GM19099 (cell line): ENCODE results near the gene ACAA1.

Source experiments
- POLR2A ChIP-seq: IDR thresholded peaks from 3 replicates; pipeline ENCODE4 v1.6.1; 2011; ENCODE audit warnings: low read depth; ENCODE audit not compliant: insufficient read length; ENCODE audit errors: extremely low read depth

ACAA1 gene

DNA sequence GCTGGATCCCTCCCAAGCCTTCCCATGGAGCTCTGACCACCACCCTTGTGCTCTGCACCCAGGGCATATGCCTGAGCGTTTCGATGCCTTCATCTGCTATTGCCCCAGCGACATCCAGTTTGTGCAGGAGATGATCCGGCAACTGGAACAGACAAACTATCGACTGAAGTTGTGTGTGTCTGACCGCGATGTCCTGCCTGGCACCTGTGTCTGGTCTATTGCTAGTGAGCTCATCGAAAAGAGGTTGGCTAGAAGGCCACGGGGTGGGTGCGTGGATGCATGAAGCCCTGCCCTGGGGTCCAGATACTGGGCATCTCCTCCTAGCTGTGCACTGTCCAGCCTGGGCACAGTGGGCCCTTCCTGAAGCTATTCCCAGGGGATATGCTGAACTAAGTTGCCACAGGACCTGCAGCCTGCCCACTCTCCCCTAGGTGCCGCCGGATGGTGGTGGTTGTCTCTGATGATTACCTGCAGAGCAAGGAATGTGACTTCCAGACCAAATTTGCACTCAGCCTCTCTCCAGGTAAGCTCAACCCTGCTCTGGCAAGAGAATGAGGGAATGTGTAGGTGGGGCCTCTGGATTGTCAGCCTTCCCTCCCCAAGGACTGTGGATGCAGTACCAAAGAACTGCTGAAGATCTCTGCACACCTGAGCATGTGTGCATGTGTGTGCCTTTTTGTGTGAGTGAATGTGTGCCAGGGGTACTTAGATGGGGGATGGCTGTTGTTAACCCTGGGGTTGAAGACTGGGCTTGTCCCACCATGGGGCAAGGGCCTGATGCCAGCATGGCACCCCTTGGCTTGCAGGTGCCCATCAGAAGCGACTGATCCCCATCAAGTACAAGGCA lies 3.6 kb upstream of the ACAA1 start:
- TF ChIP-seq POLR2A = no peak

DNA sequence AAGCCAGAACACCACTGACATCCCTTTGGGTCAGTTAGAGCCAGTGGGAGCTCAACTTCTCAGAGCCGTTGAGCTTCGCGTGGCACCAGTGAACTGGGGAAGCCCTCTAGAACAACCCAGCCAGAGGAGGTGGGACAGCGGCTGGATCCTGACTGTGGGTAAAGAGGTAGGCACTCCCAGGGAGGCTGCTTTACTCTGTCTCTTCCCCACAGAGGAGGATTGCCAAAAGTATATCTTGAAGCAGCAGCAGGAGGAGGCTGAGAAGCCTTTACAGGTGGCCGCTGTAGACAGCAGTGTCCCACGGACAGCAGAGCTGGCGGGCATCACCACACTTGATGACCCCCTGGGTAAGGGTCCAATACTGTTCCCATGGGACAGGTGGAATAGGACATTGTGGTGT lies 2.7 kb upstream of the ACAA1 start:
- no peak for TF ChIP-seq POLR2A

DNA sequence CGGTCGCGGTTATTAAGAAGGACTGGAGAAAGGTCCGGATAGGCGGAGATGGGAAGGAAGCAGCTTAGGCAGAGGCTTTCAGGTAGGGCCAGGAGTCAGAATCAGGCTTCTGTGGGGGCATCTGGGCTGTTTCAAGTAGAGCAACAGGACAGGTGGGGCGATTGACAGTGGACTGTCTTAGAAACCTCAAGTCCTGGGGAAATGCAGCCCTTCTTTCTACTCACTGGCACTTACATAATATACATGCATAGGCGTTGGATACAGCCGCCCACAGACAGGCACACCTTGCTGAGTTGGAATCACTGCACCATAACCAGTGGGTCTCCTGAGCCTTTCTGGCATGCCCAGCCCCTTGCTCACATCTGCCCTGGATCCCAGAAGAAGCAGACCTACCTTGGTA lies 2.3 kb upstream of the ACAA1 start:
- no peak for TF ChIP-seq POLR2A

DNA sequence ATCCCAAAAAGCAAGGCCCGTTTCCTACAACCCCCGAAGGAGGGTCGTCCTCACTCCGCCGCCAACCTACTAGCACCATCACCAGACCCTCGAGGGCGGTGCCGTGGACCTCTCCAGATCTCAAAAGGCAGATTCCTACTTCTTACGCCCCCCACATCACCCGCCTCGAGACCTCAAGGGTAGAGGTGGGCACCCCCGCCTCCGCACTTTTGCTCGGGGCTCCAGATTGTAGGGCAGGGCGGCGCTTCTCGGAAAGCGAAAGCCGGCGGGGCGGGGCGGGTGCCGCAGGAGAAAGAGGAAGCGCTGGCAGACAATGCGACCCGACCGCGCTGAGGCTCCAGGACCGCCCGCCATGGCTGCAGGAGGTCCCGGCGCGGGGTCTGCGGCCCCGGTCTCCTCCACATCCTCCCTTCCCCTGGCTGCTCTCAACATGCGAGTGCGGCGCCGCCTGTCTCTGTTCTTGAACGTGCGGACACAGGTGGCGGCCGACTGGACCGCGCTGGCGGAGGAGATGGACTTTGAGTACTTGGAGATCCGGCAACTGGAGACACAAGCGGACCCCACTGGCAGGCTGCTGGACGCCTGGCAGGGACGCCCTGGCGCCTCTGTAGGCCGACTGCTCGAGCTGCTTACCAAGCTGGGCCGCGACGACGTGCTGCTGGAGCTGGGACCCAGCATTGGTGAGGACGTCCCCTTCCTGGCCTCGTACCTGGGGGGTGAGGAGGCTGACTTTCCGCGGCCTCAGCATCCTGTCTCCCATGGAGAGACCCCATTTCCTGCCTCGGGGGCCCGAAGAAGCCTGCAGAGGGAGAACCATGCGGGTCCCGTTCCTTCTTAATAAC lies 1.6 kb upstream of the ACAA1 start, which contains the start of gene MYD88:
Gene MYD88 (plus strand): TSS at position 313 of the 842 bp plus-strand sequence. CDS start 40 bp downstream, at position 353.
- peak; percentile 96 for TF ChIP-seq POLR2A

DNA sequence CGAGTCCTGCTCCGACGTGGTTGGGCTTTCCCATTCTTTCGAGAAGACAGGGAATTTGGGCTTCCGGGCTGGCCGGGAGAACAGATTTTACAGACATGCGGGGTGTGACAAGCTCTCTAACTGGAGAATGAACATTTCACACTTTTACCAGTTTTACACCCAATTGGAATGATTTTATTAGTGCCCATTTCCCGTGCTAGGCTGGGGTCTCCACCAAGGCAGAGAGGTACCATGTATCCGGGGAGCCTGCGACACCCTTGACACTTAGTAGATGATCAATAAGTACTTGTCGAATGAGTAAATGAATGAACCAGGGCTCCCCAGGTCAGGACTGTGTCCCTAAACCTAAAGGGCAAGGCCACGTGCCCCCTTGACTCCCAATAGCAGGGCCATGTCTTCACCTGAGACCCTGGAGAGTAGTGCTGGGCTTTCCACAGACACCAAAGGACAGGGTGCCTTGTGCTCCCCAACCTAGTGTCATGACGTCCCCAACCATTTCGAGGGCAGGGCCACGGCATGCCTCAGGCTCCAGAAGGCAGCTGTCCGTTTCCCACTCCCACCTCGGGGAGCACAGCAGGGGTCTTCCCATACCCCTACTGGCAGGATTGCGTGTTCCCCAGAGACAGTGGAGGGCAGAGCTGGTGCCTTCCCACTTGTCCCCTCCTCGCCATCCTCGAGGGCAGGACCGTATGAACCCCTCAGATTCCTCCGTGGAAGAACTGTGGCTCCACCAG lies 855 bp upstream of the ACAA1 start:
- no peak for TF ChIP-seq POLR2A

DNA sequence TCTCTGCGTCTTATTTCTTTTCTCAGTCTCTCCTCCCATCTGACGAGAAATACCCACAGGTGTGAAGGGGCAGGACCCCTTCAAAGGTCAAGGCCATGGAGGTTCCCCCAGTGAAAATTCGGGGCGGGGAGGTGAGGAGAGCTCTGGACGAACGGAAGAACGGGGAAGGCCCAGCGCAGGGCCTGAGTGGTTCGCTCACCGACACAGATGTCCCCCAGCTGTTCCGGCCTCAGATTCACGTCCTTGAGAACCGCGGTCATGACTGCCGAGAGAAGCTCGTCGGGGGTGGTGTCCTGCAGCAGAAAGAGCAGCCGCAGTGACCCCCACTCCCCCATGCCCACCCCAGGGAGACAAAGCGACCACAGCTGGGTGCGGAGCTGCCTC lies 542 bp downstream of the ACAA1 start:
- no peak for TF ChIP-seq POLR2A

DNA sequence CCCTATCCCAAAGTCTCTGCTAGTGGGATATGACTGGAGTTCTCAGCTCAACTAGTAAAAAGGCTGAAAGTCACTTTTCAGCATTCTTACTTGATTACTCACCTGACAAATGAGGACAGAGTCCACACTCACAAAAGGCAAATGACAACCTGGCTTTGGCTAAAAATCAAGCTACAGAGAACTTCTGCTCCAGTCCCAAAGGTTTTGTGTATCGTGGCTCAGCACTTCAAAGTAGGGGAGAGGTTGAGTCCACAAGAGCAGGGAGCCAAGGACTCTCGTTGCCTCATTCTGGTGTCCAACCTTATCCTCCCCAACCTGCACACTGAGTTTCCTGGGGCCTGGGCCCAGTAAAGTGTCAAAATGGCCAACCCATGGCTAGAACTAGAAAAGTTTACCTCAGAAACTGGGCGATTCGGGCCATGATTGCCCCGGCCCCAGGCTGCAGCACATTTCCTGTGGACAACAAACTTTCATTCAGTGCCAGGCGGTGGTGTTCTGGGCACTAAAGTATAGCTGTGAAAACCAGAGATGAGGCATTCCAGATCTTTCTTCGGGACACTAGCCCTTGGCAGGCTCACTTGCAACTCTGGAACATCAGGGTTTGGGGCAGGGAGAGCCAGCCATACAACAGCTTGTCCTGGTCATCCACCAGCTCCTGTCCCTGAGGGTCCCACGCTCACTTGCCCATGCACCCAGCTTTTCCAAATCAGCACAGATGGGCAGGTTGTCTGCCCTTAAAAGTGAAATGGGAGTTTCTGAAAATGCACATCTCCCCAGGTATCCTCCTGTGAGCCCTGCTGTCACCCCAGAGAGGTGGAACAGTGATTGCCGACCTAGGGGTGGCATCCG lies 3.1 kb downstream of the ACAA1 start:
- no peak for TF ChIP-seq POLR2A

DNA sequence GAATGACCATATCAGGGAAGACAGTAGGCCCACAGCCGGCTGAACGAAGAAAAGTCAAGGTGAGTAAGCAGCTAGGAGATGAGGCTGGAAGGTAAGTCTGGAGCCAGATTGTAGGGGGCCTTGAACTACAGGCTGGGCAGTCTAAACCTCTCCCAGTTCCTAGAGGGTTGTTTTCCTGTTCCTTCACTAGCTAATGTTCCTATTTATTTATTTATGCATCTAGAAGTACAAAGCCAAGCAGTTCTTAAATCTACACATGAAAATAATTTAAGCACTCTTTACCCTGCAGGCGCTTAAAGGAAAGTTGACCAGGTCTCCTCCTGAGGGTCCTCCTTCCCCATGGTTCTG lies 3.7 kb downstream of the ACAA1 start:
- TF ChIP-seq POLR2A = no peak

DNA sequence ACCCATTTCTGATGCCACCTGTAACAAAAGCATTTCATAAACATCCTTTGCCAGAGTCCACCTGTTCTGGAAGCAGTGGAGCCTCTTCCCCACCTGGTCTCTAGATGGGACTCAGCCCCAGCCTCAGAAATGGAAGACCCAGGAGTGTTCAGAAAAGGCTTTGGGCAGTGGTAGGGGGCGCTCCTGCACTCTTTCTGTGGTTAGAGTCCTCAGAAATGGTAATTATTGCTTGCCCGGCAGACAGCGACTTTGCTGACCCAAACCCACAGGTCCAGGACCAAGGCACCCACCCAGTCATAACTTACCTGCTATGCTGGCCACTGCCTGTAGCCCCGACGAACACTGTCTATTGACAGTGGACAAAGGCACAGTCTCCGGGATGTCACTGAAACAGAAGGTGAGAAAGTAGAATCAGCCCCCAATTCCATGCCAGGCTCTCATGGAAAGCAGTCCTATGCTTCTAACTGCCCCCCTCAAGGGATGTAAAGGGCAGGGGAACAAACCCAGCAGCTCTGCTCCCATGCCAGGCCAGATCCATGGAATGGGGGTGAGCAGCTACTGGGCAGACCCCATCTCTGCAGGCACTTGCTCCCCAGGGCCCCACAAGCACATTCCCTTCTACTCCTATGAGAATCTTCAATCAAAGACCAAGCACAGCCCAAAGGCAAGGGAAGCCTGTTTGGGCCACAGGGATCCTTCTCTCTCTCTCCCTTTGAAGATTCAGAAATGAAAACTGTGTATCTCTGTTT lies 5.1 kb downstream of the ACAA1 start:
- TF ChIP-seq POLR2A = no peak

DNA sequence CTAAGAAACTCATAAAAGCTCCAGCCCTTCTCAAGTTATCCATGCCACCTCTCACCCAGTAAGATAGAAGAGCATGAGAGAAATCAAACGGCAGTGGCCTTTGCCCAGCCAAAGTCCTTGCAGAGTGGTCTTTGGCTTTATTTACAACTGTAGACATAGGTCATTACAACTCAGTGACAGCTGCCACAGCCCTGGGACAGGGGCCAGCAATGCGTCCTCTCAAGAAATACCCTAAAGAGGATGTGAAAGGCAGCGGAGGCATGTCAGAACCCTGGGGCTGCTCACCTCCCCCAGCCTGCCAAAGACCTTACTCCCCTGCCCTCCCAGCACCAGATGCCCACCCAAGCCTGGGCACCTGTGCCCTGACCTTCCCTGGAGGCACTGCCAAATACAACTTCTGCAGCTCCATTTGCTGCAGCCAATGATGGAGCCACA lies 6.3 kb downstream of the ACAA1 start:
- TF ChIP-seq POLR2A = no peak

DNA sequence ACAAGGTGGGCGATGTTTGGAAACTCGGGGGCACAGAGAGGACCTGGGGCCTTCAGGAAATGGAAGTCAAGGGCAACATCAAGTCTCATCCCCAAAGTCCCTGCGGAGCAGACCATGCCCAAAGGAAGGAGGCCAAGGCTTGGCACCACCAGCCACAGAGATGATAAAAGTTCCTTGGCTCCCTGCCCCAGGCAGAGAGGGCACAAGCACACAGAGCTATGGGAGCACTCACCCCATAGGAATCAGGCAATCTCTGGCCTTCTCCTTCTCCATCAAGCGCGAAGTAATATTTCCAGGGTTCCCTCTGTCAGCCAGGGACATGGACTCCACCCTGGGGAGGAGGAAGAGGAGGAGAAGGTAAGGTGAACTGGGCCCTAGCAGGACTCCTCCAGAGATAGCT lies 7.9 kb downstream of the ACAA1 start:
- TF ChIP-seq POLR2A = no peak

DNA sequence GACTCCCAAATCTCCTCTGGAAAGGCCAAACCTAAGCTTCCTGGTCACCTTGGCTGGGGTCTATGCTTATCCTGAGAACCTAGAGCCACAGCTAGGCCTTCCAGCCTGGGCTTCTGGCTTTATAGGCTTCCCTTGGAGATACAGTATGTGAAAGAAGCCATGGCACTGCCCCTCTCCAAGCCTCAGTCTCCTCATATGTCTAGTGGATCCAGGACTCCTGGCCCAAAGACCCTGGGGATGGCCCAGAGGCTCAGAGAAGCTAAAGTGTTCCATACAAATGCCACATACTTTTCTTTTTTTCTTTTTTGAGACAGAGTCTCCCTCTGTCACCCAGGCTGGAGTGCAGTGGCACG lies 8.6 kb downstream of the ACAA1 start:
- no peak for TF ChIP-seq POLR2A

DNA sequence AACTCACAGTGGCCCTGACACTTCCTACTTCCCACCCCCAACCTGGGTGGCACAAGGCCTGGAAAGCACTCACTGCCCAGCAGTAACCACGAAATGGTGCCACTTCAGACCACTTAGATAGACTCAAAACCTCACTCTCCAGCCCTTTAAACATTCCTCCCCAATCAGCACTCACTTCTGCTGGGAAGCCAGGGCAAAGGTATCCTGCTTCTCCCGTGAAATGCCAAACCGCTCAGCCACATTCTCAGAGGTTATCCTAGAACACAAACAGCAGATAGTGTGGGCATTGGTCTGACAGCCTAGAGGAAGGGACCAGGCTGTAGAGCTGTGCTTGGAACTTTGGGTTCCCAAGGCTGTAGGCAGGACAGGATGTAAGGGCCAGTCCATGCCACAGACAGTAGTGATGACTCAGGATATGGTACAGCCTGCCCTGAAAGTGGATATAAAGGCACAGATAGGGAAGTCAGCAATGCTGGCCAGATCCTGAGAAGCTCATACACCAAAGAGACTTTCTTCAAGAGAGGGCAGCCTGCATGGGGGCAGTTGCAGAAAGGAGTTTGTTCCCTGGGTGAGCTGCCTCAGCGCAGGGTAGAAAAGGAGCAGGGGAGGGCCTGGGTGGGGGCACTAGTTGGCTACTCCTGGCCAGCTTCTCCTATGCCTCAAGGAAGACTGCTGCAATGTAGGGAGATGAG lies 9.2 kb downstream of the ACAA1 start:
- TF ChIP-seq POLR2A = no peak
